ENCODE results near the gene GSC. TPM values are rescaled to one million over a fixed set of nuclear protein-coding genes. Genes with fewer than 3 reads are reported as not detected.

Gene GSC
- total and polyA plus RNA-seq, 2 of the 4 experiments (the other 2 are of a cell fraction): not detected

GRCh38 chr14:94772548-94772947 is 2.6 kb upstream of the GSC start:
- dilution Hi-C loops (cut with HindIII; ENCODE audit: low sequenced_read_pairs, unreplicated experiment): no loop called here
- ATAC-seq (ENCODE audit: low read depth): no peak

More at GRCh38 chr14:94772548-94772947, 2.6 kb upstream of the GSC start:
- no peak overlapping the region for H3K9ac ChIP-seq (ENCODE audit: low read depth, low read length)
- TF ChIP-seq NFE2L2 (IDR thresholded peaks at IDR 0.05; ENCODE audit: low read depth, low read length): no peak
- TF ChIP-seq, protein P1, sequence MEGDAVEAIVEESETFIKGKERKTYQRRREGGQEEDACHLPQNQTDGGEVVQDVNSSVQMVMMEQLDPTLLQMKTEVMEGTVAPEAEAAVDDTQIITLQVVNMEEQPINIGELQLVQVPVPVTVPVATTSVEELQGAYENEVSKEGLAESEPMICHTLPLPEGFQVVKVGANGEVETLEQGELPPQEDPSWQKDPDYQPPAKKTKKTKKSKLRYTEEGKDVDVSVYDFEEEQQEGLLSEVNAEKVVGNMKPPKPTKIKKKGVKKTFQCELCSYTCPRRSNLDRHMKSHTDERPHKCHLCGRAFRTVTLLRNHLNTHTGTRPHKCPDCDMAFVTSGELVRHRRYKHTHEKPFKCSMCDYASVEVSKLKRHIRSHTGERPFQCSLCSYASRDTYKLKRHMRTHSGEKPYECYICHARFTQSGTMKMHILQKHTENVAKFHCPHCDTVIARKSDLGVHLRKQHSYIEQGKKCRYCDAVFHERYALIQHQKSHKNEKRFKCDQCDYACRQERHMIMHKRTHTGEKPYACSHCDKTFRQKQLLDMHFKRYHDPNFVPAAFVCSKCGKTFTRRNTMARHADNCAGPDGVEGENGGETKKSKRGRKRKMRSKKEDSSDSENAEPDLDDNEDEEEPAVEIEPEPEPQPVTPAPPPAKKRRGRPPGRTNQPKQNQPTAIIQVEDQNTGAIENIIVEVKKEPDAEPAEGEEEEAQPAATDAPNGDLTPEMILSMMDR (conservative IDR thresholded peaks at IDR 0.05; ENCODE audit: low read depth, low read length): no peak
- no peak for TF ChIP-seq CHD1 (IDR thresholded peaks at IDR 0.05; ENCODE audit: low read depth, low read length)
- no peak for TF ChIP-seq POLR2A (IDR thresholded peaks at IDR 0.05; ENCODE audit: low read depth, low read length)
- TF ChIP-seq, protein P2, sequence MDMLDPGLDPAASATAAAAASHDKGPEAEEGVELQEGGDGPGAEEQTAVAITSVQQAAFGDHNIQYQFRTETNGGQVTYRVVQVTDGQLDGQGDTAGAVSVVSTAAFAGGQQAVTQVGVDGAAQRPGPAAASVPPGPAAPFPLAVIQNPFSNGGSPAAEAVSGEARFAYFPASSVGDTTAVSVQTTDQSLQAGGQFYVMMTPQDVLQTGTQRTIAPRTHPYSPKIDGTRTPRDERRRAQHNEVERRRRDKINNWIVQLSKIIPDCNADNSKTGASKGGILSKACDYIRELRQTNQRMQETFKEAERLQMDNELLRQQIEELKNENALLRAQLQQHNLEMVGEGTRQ (IDR thresholded peaks at IDR 0.05; ENCODE audit: low read depth, low read length): no peak
- TF ChIP-seq MXI1 (IDR thresholded peaks at IDR 0.05; ENCODE audit: borderline replicate concordance, low read depth, low read length): no peak
- TF ChIP-seq RCOR1 (IDR thresholded peaks at IDR 0.05; ENCODE audit: insufficient replicate concordance, low read length): no peak
- no peak for TF ChIP-seq MAFK (IDR thresholded peaks at IDR 0.05; ENCODE audit: low read depth, low read length)
- no peak overlapping the region for H2AFZ ChIP-seq (replicated peaks; ENCODE audit: low read length, poor library complexity)
- H3K4me1 ChIP-seq (ENCODE audit: control insufficient read depth, insufficient read depth, low read length): no peaks in the 10 kb centered on the region
- no TSS peak for BruUV-seq (replicated peaks)
- H4K5ac ChIP-seq (ENCODE audit: low read depth, low read length): no peak overlapping the region
- POLR2A ChIA-PET (ENCODE audit: unreplicated experiment): no interaction called here
- no peaks in the 10 kb centered on the region for H3K36me3 ChIP-seq (ENCODE audit: control insufficient read depth, insufficient read depth, low read length)
- H3K23ac ChIP-seq (ENCODE audit: low read depth, low read length): no peak overlapping the region
- no peak overlapping the region for H2BK5ac ChIP-seq (ENCODE audit: low read depth, low read length, poor library complexity, severe bottlenecking)
- WGBS, 2 experiments (ENCODE audit: extremely low coverage in 2 of 2, insufficient read length in 1 of 2): no CpG with 5 or more reads among the region's 8 CpGs
- H3K56ac ChIP-seq (ENCODE audit: extremely low read depth, insufficient read depth, low read length): no peak overlapping the region
- peaks cover 13% of the 10 kb centered on the region for H3K9me3 ChIP-seq (ENCODE audit: control insufficient read depth, insufficient read depth, low read length)
- no peak overlapping the region for H2BK20ac ChIP-seq (ENCODE audit: low read depth, low read length)
- H2BK15ac ChIP-seq (ENCODE audit: low read depth, low read length): no peak overlapping the region
- H3K79me1 ChIP-seq (ENCODE audit: low read depth in 1 of 2, low read length in 2 of 2): no peaks in the 10 kb centered on the region
- H4K20me1 ChIP-seq (ENCODE audit: insufficient read depth, low read length): no peaks in the 10 kb centered on the region
- H2BK120ac ChIP-seq (ENCODE audit: low read depth, low read length): no peak overlapping the region
- intact Hi-C loops (cut with micrococcal nuclease): loop anchor here (5.0 kb wide), 1 partner anchor 325 kb away; no protein-coding TSS in a partner anchor
- H4K91ac ChIP-seq (ENCODE audit: insufficient read depth, low read depth, low read length): no peak overlapping the region
- H3K9me1 ChIP-seq (ENCODE audit: insufficient read depth, low read length): no peaks in the 10 kb centered on the region
- H2AK9ac ChIP-seq (replicated peaks; ENCODE audit: low read depth, low read length, poor library complexity): no peak overlapping the region
- H2AK5ac ChIP-seq (ENCODE audit: low read depth, low read length): no peak overlapping the region
- no peak overlapping the region for H3K18ac ChIP-seq (ENCODE audit: low read depth, low read length)
- DNase-seq: no peak
- no peak overlapping the region for H3K4ac ChIP-seq (ENCODE audit: low read depth, low read length)
- no peak overlapping the region for H3K4me3 ChIP-seq (ENCODE audit: insufficient read depth, low read depth, low read length)
- no peak overlapping the region for H3K27ac ChIP-seq (ENCODE audit: insufficient read depth, low read length)
- no peak overlapping the region for H3K14ac ChIP-seq (replicated peaks; ENCODE audit: low read depth, low read length)
- in situ Hi-C loops (cut with MboI; ENCODE audit: low sequenced_read_pairs): no loop called here
- no peak overlapping the region for H3K4me2 ChIP-seq (ENCODE audit: low read depth, low read length)
- CTCF ChIA-PET: no interaction called here
- no peak overlapping the region for H4K8ac ChIP-seq (ENCODE audit: low read depth in 2 of 2, low read length in 2 of 2)
- H3K27me3 ChIP-seq (ENCODE audit: control insufficient read depth, insufficient read depth, low read length): peaks cover 72% of the 10 kb centered on the region

Measured in IMR-90 (cell line).